Vagina (tissue), 2 donors: ENCODE results near the gene PTPN5. TPM values are rescaled to one million over a fixed set of nuclear protein-coding genes. Genes with fewer than 3 reads are reported as not detected.
A peak's percentile ranks its signal among the peaks of the same experiment; 100 is the strongest.

ENCODE experiments used
- DNase-seq, 2 donors: peaks; one replicate each; pipeline ENCODE4 v3.0.0-alpha.2; 2017; ENCODE audit errors: extremely low spot score in 2 of 2
- H3K27ac ChIP-seq: fragments of 200-600 bp; sonication (generic); one replicate; pipeline ENCODE4 v1.5.1; 2019
- H3K27me3 ChIP-seq: fragments of 200-600 bp; sonication (generic); one replicate; pipeline ENCODE4 v1.5.1; 2019
- H3K36me3 ChIP-seq, 2 donors: fragments of 200-600 bp; sonication (generic); one replicate each; pipeline ENCODE4 v1.5.1; 2017 to 2019
- H3K4me1 ChIP-seq: fragments of 200-600 bp; sonication (generic); one replicate; pipeline ENCODE4 v1.5.1; 2019
- H3K4me3 ChIP-seq, 2 donors: fragments of 200-600 bp; sonication (generic); 1 replicate in 1 of 2; 2 replicates in 1 of 2; pipeline ENCODE4 v1.5.1; 2016 to 2019
- H3K9me3 ChIP-seq: fragments of 200-600 bp; sonication (generic); one replicate; pipeline ENCODE4 v1.5.1; 2019
- POLR2A ChIP-seq, 2 donors: fragments of 450-650 bp; IDR thresholded peaks; one replicate each; pipeline ENCODE4 v1.6.1; 2017; ENCODE audit warnings: antibody characterized with exemption in 2 of 2, mild to moderate bottlenecking in 2 of 2, moderate library complexity in 2 of 2
- POLR2AphosphoS5 ChIP-seq, 2 donors: sonication (generic); formaldehyde crosslinking; IDR thresholded peaks; one replicate each; pipeline ENCODE4 v1.9.0; 2017; ENCODE audit warnings: antibody characterized with exemption in 2 of 2, mild to moderate bottlenecking in 2 of 2, low read depth in 1 of 2; ENCODE audit not compliant: insufficient read depth in 1 of 2
- intact Hi-C: fragments of 100-400 bp; cut with DNase I; formaldehyde crosslinking; loops from one replicate; pipeline ENCODE4 v1.15.1; 2023
- total RNA-seq: library from RNA; depleted of rRNA; stranded (reverse); fragments of >200 nt; gene quantifications from one replicate; pipeline ENCODE4 v1.2.3, GENCODE V29; 2016
- TF ChIP-seq, protein P1 (sequence below), 3 experiments: fragments of 450-650 bp in 2 of 3; fragments of 200-600 bp in 1 of 3; sonication (generic) in 1 of 3; IDR thresholded peaks; one replicate each; pipeline ENCODE4 v1.5.1; 2017 to 2019; ENCODE audit warnings: antibody characterized with exemption in 3 of 3, mild to moderate bottlenecking in 2 of 3, moderate library complexity in 2 of 3

Gene PTPN5
- total RNA-seq, 1 donor from 2014 or later: 0.49 TPM

DNA sequence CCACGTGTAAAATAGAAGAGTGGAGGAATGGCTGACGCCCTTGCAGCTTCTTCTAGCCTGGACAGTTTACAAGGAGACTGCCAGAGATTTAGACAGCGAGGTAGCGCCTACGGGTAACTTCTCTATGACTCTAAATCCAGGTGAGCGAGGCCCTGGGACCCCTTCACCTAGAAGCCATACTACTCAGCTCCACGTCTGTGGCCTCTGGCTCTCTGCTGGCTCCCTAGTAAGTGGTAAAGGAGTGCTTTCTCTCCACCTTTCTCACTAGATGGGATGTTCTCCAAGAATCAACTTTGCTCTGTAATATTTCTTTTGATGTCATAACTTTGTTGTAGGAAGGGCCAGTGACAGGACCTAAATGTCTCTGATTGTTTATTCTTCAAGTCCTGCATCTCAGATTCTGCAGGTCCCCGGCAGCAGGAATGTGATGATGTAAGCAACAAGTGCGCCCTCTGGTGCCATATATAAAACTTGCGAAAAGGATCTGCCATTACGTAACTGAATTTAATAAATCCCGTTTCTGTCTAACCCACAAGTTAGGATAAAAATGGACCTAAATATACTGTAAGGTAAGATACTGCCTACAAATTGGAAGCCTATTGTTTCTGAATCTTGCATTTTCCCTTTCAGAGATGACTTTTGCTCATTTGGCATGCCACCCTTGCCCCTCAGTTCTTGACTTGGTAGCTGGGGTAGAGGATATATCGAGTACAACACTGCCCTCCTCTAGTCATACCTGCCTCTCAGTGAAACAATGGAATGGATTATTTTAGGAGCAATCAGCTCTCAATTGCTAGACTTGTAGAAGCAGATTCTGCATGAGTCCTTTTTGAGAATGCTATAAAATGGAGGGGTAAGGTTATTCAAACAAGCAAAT, 11.0 kb upstream of the PTPN5 start:
- Histone ChIP-seq H3K36me3 (no peaks in the 10 kb centered on the region), H3K4me3 (no peak overlapping the region), H3K27ac (no peak overlapping the region), H3K4me1 (no peaks in the 10 kb centered on the region), H3K27me3 (no peaks in the 10 kb centered on the region), H3K9me3 (no peaks in the 10 kb centered on the region)
- no peak for DNase-seq
- intact Hi-C loops: no loop called here
- TF ChIP-seq, protein P1, sequence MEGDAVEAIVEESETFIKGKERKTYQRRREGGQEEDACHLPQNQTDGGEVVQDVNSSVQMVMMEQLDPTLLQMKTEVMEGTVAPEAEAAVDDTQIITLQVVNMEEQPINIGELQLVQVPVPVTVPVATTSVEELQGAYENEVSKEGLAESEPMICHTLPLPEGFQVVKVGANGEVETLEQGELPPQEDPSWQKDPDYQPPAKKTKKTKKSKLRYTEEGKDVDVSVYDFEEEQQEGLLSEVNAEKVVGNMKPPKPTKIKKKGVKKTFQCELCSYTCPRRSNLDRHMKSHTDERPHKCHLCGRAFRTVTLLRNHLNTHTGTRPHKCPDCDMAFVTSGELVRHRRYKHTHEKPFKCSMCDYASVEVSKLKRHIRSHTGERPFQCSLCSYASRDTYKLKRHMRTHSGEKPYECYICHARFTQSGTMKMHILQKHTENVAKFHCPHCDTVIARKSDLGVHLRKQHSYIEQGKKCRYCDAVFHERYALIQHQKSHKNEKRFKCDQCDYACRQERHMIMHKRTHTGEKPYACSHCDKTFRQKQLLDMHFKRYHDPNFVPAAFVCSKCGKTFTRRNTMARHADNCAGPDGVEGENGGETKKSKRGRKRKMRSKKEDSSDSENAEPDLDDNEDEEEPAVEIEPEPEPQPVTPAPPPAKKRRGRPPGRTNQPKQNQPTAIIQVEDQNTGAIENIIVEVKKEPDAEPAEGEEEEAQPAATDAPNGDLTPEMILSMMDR (IDR thresholded peaks at IDR 0.05): peak in 1 of 3 experiments; percentile 10
- TF ChIP-seq POLR2AphosphoS5 (IDR thresholded peaks at IDR 0.05; ENCODE audit: insufficient read depth in 1 of 2, low read depth in 1 of 2) (no peak), POLR2A (IDR thresholded peaks at IDR 0.05) (no peak)

DNA sequence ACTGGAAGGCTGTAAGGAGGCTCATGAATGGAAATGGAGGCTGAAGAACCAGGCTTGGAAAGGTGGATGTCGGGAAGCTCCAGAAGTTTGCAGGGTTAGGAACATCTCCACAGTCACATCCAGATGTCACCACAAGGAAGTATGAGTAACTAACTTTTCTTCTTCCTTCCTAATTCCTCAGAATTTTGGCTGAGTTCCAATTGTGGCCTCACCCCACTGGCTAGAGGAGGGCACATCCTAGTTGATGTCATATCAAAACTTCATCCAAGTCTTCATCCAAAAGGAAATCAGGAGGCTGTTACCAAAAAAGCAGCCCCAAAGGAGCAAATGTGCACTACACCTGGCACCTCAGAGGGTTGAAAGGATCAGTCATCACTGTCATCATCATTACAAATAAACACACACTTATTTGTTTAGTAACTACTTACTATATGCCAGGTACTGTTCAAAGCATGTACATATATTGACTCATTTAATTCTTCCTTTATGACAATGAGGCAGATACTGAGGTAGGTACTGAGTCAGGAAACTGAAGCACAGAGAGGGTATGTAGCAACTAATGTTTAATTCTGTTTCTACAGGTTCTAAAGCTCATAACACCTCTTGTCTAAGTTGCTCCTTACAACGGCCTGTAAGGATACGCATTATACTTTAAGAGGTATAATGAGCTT, 7.3 kb upstream of the PTPN5 start:
- H3K27ac ChIP-seq: no peak overlapping the region
- H3K27me3 ChIP-seq: no peaks in the 10 kb centered on the region
- intact Hi-C loops: no loop called here
- no peaks in the 10 kb centered on the region for H3K36me3 ChIP-seq
- DNase-seq: no peak
- no peak overlapping the region for H3K4me3 ChIP-seq
- H3K4me1 ChIP-seq: no peaks in the 10 kb centered on the region
- H3K9me3 ChIP-seq: no peaks in the 10 kb centered on the region
- TF ChIP-seq, protein P1 (IDR thresholded peaks at IDR 0.05): no peak
- no peak for TF ChIP-seq POLR2A (IDR thresholded peaks at IDR 0.05)
- no peak for TF ChIP-seq POLR2AphosphoS5 (IDR thresholded peaks at IDR 0.05; ENCODE audit: insufficient read depth in 1 of 2, low read depth in 1 of 2)

DNA sequence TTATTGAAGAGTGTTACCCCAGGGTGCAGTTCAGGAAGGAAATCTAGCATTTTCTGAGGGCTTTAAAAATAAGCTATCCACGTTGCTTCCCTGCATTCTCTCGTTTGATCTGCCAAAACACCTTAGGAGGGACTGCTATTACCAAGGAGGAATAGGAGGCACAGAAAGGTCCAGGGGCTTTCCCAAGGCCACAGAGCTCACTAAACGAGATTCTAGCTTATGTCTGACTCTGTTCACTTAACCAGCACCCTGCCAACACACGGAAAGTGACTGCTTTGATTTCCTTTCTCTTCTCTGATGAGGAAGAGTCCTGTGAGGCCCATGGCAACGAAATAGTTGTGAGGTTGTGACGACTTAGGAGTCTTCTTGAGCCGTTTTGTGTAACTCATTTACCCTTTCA, 3.4 kb upstream of the PTPN5 start:
- Histone ChIP-seq H3K27ac (no peak overlapping the region), H3K9me3 (no peaks in the 10 kb centered on the region), H3K36me3 (no peaks in the 10 kb centered on the region), H3K27me3 (peaks cover 6% of the 10 kb centered on the region), H3K4me3 (no peak overlapping the region), H3K4me1 (peaks cover 11% of the 10 kb centered on the region)
- intact Hi-C loops: no loop called here
- TF ChIP-seq POLR2A (IDR thresholded peaks at IDR 0.05) (no peak), POLR2AphosphoS5 (IDR thresholded peaks at IDR 0.05; ENCODE audit: insufficient read depth in 1 of 2, low read depth in 1 of 2) (no peak)
- TF ChIP-seq, protein P1 (IDR thresholded peaks at IDR 0.05): no peak
- peak in 1 of 2 donors; percentile 18 for DNase-seq

GRCh38 chr11:18792827-18793226, 1.2 kb upstream of the PTPN5 start:
- no peaks in the 10 kb centered on the region for H3K36me3 ChIP-seq
- intact Hi-C loops: no loop called here
- peak in 1 of 2 donors; percentile 44 for DNase-seq
- no peaks in the 10 kb centered on the region for H3K9me3 ChIP-seq
- H3K4me3 ChIP-seq: no peak overlapping the region
- H3K27ac ChIP-seq: no peak overlapping the region
- H3K27me3 ChIP-seq: peaks cover 6% of the 10 kb centered on the region
- H3K4me1 ChIP-seq: peaks cover 11% of the 10 kb centered on the region
- no peak for TF ChIP-seq POLR2AphosphoS5 (IDR thresholded peaks at IDR 0.05; ENCODE audit: insufficient read depth in 1 of 2, low read depth in 1 of 2)

- Histone ChIP-seq H3K9me3 (no peaks in the 10 kb centered on the region), H3K27me3 (peaks cover 6% of the 10 kb centered on the region), H3K27ac (no peak overlapping the region), H3K4me1 (peaks cover 11% of the 10 kb centered on the region), H3K36me3 (no peaks in the 10 kb centered on the region), H3K4me3 (peak overlapping the region in 1 of 2 donors; percentile 33)
- intact Hi-C loops: no loop called here
- DNase-seq: no peak
- TF ChIP-seq POLR2A (IDR thresholded peaks at IDR 0.05) (no peak), POLR2AphosphoS5 (IDR thresholded peaks at IDR 0.05; ENCODE audit: insufficient read depth in 1 of 2, low read depth in 1 of 2) (no peak)
- TF ChIP-seq, protein P1 (IDR thresholded peaks at IDR 0.05): no peak
Observed at GRCh38 chr11:18791969-18792628, 501 bp upstream of the PTPN5 start.
